ENCODE data around the gene RANBP10. TPM values are rescaled to one million over a fixed set of nuclear protein-coding genes. Genes with fewer than 3 reads are reported as not detected.

RANBP10 gene
- total and polyA plus RNA-seq, 9 of the 15 experiments (the other 6 are each of a cell fraction or from before 2014, with no cell fraction given) = 0.61 to 19.3 (median 5.9) TPM

- TF ChIP-seq NR2C1 (IDR thresholded peaks at IDR 0.05) (peak; percentile 59), NR2C1 (tag; IDR thresholded peaks at IDR 0.05) (peak; percentile 76), ZNF407 (IDR thresholded peaks at IDR 0.05; ENCODE audit: low read depth) (no peak), ILK (tag; IDR thresholded peaks at IDR 0.05; ENCODE audit: borderline replicate concordance, low read depth) (no peak), SMARCB1 (IDR thresholded peaks at IDR 0.05; ENCODE audit: insufficient read length, low read depth) (no peak), BCOR (IDR thresholded peaks at IDR 0.05) (no peak), GTF3C2 (IDR thresholded peaks at IDR 0.05; ENCODE audit: borderline replicate concordance, extremely low read depth, insufficient read length) (no peak), HMGN3 (IDR thresholded peaks at IDR 0.05; ENCODE audit: borderline replicate concordance, extremely low read depth, insufficient read length, low read depth, low read length) (no peak), TOE1 (IDR thresholded peaks at IDR 0.05; ENCODE audit: borderline replicate concordance) (peak; percentile 44; the same call in 1 of the 2 replicates), TOE1 (CRISPR knock-in tag; IDR thresholded peaks at IDR 0.05; ENCODE audit: borderline replicate concordance, low read depth) (no peak), SIRT6 (IDR thresholded peaks at IDR 0.05; ENCODE audit: low read depth, low read length) (no peak), GATAD2A (IDR thresholded peaks at IDR 0.05) (no peak; the same call in 1 of the 2 replicates), E2F6 (IDR thresholded peaks at IDR 0.05; ENCODE audit: borderline replicate concordance in 1 of 2, extremely low read depth in 1 of 2, insufficient read depth in 1 of 2, insufficient read length in 1 of 2, low read depth in 1 of 2, low read length in 1 of 2, poor library complexity in 1 of 2, severe bottlenecking in 1 of 2) (peak in 1 of 2 experiments; percentile 77), CAMTA2 (CRISPR knock-in tag; conservative IDR thresholded peaks at IDR 0.05) (no peak), TARDBP (IDR thresholded peaks at IDR 0.05) (no peak), CHCHD3 (CRISPR knock-in tag; IDR thresholded peaks at IDR 0.05) (no peak)
These were observed 35.6 kb upstream of the RANBP10 start, which contains the start of gene THAP11 (continued) for GRCh38 chr16:67841816-67842508.
